Measurements from ENCODE around the gene NUCB2. TPM values are rescaled to one million over a fixed set of nuclear protein-coding genes. Genes with fewer than 3 reads are reported as not detected.

Gene NUCB2
- total RNA-seq, 1 experiment from 2014 or later: 39.6 TPM

GRCh38 chr11:17376493-17376892 is 100.0 kb downstream of the NUCB2 start:
- peaks cover 6% of the 10 kb centered on the region for H3K36me3 ChIP-seq (ENCODE audit: insufficient read depth, low read length, poor library complexity, severe bottlenecking)
- no TSS peak for BruUV-seq (replicated peaks)
- no peaks in the 10 kb centered on the region for H3K27me3 ChIP-seq (replicated peaks; ENCODE audit: insufficient read depth, low read depth, low read length, poor library complexity)
- H3K9me3 ChIP-seq (ENCODE audit: low read depth, low read length, poor library complexity, severe bottlenecking): peaks cover 10% of the 10 kb centered on the region
- CTCF ChIA-PET: no interaction called here
- H3K4me1 ChIP-seq (ENCODE audit: insufficient read depth, low read length, poor library complexity, severe bottlenecking): no peaks in the 10 kb centered on the region
- intact Hi-C loops (cut with micrococcal nuclease; ENCODE audit: unreplicated experiment): no loop called here
- H3K4me3 ChIP-seq (ENCODE audit: low read depth, low read length, poor library complexity, severe bottlenecking): no peak overlapping the region
- H3K27ac ChIP-seq (ENCODE audit: low read depth, low read length, poor library complexity, severe bottlenecking): no peak overlapping the region
- no peak for DNase-seq (ENCODE audit: low spot score)
- TF ChIP-seq CTCF (conservative IDR thresholded peaks at IDR 0.05; ENCODE audit: low read depth, low read length) (no peak), EZH2 (IDR thresholded peaks at IDR 0.05; ENCODE audit: borderline replicate concordance, low read depth, low read length, poor library complexity, severe bottlenecking) (no peak)
- POLR2A ChIA-PET (ENCODE audit: low non-redundant PET): no interaction called here

DNA sequence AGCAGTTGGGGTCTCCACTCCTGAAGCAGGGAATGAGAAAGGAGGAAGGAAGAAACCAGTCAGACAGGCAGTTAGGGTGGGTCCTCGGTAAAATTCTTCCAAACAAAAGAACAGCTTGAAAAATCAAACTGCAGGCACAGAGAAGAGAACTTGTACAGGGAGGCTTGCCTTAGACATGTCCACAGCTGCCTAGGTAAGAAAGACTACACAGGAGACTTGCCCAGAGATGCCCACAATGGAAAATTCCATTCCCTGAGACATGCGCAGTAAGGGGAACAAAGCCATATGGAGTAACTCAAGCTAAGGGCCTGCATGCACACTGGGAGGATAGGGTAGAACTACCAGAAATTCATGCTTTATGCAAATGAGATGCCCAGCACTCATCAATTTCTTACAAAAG is 102.1 kb downstream of the NUCB2 start:
- H3K36me3 ChIP-seq (ENCODE audit: insufficient read depth, low read length, poor library complexity, severe bottlenecking): no peaks in the 10 kb centered on the region
- H3K4me3 ChIP-seq (ENCODE audit: low read depth, low read length, poor library complexity, severe bottlenecking): no peak overlapping the region
- no peaks in the 10 kb centered on the region for H3K4me1 ChIP-seq (ENCODE audit: insufficient read depth, low read length, poor library complexity, severe bottlenecking)
- H3K9me3 ChIP-seq (ENCODE audit: low read depth, low read length, poor library complexity, severe bottlenecking): no peaks in the 10 kb centered on the region
- H3K27me3 ChIP-seq (replicated peaks; ENCODE audit: insufficient read depth, low read depth, low read length, poor library complexity): no peaks in the 10 kb centered on the region
- no peak for DNase-seq (ENCODE audit: low spot score)
- intact Hi-C loops (cut with micrococcal nuclease; ENCODE audit: unreplicated experiment): no loop called here
- TF ChIP-seq CTCF (conservative IDR thresholded peaks at IDR 0.05; ENCODE audit: low read depth, low read length) (no peak), EZH2 (IDR thresholded peaks at IDR 0.05; ENCODE audit: borderline replicate concordance, low read depth, low read length, poor library complexity, severe bottlenecking) (no peak)
- ChIA-PET POLR2A (ENCODE audit: low non-redundant PET) (no interaction called here), CTCF (no interaction called here)
- no TSS peak for BruUV-seq (replicated peaks)
- H3K27ac ChIP-seq (ENCODE audit: low read depth, low read length, poor library complexity, severe bottlenecking): no peak overlapping the region

DNA sequence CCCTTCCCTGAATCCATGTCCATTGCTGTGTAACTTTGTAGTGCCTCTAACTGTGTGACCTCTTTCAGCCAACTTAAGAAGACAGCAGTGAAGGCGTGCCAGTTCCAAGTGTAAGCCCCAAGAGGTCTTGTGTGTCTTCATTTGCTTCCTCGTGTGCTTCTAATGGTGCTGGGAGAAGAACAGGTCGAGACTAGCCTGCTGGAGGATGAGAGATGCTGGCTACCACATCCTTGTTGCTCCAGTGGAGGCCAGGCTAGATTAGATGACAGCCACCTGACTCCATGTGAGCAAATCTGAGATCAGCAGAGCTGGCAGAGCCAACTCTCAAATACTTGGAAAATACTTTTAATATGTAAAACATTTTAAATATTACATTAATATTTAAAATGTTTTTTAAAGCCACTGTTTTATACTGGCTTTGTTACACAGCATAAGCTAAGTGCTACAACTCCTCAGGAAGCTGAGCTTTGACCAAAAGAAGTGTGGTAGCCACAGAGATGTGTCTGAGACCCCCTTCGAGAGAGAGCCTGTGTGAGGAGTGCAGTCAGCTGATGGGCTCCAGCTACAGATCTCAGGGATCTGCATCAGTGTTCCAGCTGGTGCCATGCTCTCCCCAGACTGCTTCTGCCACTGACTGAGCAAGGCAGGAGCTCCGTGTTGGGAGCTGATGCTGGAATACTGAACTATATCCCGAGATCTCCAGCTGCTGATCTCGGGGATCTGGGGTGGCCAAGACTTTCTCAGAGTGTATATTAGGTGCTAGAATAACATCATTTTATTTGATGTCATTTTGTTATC is 103.0 kb downstream of the NUCB2 start:
- BruUV-seq (replicated peaks): no TSS peak
- TF ChIP-seq EZH2 (IDR thresholded peaks at IDR 0.05; ENCODE audit: borderline replicate concordance, low read depth, low read length, poor library complexity, severe bottlenecking): no peak
- no peak for TF ChIP-seq CTCF (conservative IDR thresholded peaks at IDR 0.05; ENCODE audit: low read depth, low read length)

More for the DNA sequence above, 103.0 kb downstream of the NUCB2 start:
- Histone ChIP-seq H3K27me3 (replicated peaks; ENCODE audit: insufficient read depth, low read depth, low read length, poor library complexity) (no peaks in the 10 kb centered on the region), H3K27ac (ENCODE audit: low read depth, low read length, poor library complexity, severe bottlenecking) (no peak overlapping the region), H3K9me3 (ENCODE audit: low read depth, low read length, poor library complexity, severe bottlenecking) (no peaks in the 10 kb centered on the region), H3K4me1 (ENCODE audit: insufficient read depth, low read length, poor library complexity, severe bottlenecking) (no peaks in the 10 kb centered on the region), H3K36me3 (ENCODE audit: insufficient read depth, low read length, poor library complexity, severe bottlenecking) (no peaks in the 10 kb centered on the region), H3K4me3 (ENCODE audit: low read depth, low read length, poor library complexity, severe bottlenecking) (no peak overlapping the region)
- POLR2A ChIA-PET (ENCODE audit: low non-redundant PET): no interaction called here
- DNase-seq (ENCODE audit: low spot score): no peak
- CTCF ChIA-PET: no interaction called here
- intact Hi-C loops (cut with micrococcal nuclease; ENCODE audit: unreplicated experiment): loop anchor here (10.0 kb wide), 1 partner anchor 355 kb away; the partner anchor contains the start of gene KCNC1
